IMR-90 (cell line): ENCODE results near the gene TRPM3. TPM values are rescaled to one million over a fixed set of nuclear protein-coding genes. Genes with fewer than 3 reads are reported as not detected.

Experiments used
- ATAC-seq: fragments of 200-7000 bp; cut with Tn5 transposase; 2 replicates; pipeline ENCODE4 v1.9.1; 2020; ENCODE audit warnings: low read depth, mild to moderate bottlenecking, moderate library complexity
- BruUV-seq: library from RNA; stranded (reverse); fragments of 400-500 nt; replicated peaks from 2 replicates; lab custom pipeline; 2021; lab: Mats Ljungman, UMichigan
- CTCF ChIA-PET: fragments of 300-600 bp; formaldehyde crosslinking; extraction: SDS; loops from one replicate; lab custom pipeline; 2021; ENCODE audit warnings: antibody characterized with exemption; lab: Yijun Ruan, JAX
- POLR2A ChIA-PET: fragments of 300-600 bp; sonication (Branson Sonifier 250); formaldehyde crosslinking; loops from one replicate; lab custom pipeline; 2022; ENCODE audit warnings: antibody characterized with exemption; ENCODE audit not compliant: unreplicated experiment; lab: Charles Lee
- DNase-seq: peaks from one replicate; pipeline ENCODE4 v3.0.0; 2013
- H2AFZ ChIP-seq: replicated peaks from 2 replicates; pipeline ENCODE3; 2013; ENCODE audit warnings: low read length, mild to moderate bottlenecking; ENCODE audit not compliant: poor library complexity
- H2AK5ac ChIP-seq: 2 replicates; pipeline ENCODE4 v1.6.1; 2013; ENCODE audit warnings: low read depth, low read length, inconsistent platforms
- H2AK9ac ChIP-seq: replicated peaks from 2 replicates; pipeline ENCODE3; 2013; ENCODE audit warnings: mild to moderate bottlenecking, low read depth, low read length, moderate library complexity; ENCODE audit not compliant: poor library complexity
- H2BK120ac ChIP-seq: 2 replicates; pipeline ENCODE4 v1.6.1; 2013; ENCODE audit warnings: low read depth, low read length, inconsistent platforms
- H2BK15ac ChIP-seq: 3 replicates; pipeline ENCODE4 v1.6.1; 2013; ENCODE audit warnings: low read depth, low read length, inconsistent platforms
- H2BK20ac ChIP-seq: 2 replicates; pipeline ENCODE4 v1.6.1; 2013; ENCODE audit warnings: low read depth, mild to moderate bottlenecking, inconsistent platforms, low read length, moderate library complexity
- H2BK5ac ChIP-seq: 2 replicates; pipeline ENCODE4 v1.6.1; 2013; ENCODE audit warnings: mild to moderate bottlenecking, low read depth, low read length, inconsistent platforms; ENCODE audit not compliant: poor library complexity, severe bottlenecking
- H3K14ac ChIP-seq: replicated peaks from 2 replicates; pipeline ENCODE4 v1.6.1; 2013; ENCODE audit warnings: low read depth, low read length, inconsistent platforms
- H3K18ac ChIP-seq: 2 replicates; pipeline ENCODE4 v1.6.1; 2013; ENCODE audit warnings: low read depth, low read length, control low read depth
- H3K23ac ChIP-seq: 2 replicates; pipeline ENCODE4 v1.6.1; 2013; ENCODE audit warnings: low read depth, low read length, inconsistent platforms
- H3K27ac ChIP-seq: 2 replicates; pipeline ENCODE4 v1.5.1; 2013; ENCODE audit warnings: mild to moderate bottlenecking, control low read depth, low read length; ENCODE audit not compliant: insufficient read depth
- H3K27me3 ChIP-seq: 2 replicates; pipeline ENCODE4 v1.6.1; 2013; ENCODE audit warnings: low read length; ENCODE audit not compliant: control insufficient read depth, insufficient read depth
- H3K36me3 ChIP-seq: 2 replicates; pipeline ENCODE4 v1.6.1; 2013; ENCODE audit warnings: low read length, mixed read lengths; ENCODE audit not compliant: control insufficient read depth, insufficient read depth
- H3K4ac ChIP-seq: 2 replicates; pipeline ENCODE4 v1.6.1; 2013; ENCODE audit warnings: low read depth, low read length, inconsistent platforms
- H3K4me1 ChIP-seq: 2 replicates; pipeline ENCODE4 v1.6.1; 2013; ENCODE audit warnings: low read length, mixed read lengths; ENCODE audit not compliant: control insufficient read depth, insufficient read depth
- H3K4me2 ChIP-seq: 2 replicates; pipeline ENCODE4 v1.6.1; 2013; ENCODE audit warnings: low read depth, mild to moderate bottlenecking, control low read depth, low read length, moderate library complexity
- H3K4me3 ChIP-seq: 2 replicates; pipeline ENCODE4 v1.5.1; 2013; ENCODE audit warnings: low read depth, mild to moderate bottlenecking, control low read depth, low read length, moderate library complexity; ENCODE audit not compliant: insufficient read depth
- H3K56ac ChIP-seq: 2 replicates; pipeline ENCODE4 v1.6.1; 2013; ENCODE audit warnings: low read length, inconsistent platforms; ENCODE audit not compliant: insufficient read depth; ENCODE audit errors: extremely low read depth
- H3K79me1 ChIP-seq, 2 experiments: 2 replicates each; pipeline ENCODE4 v1.6.1; 2013; ENCODE audit warnings: low read length in 2 of 2, inconsistent platforms in 1 of 2, low read depth in 1 of 2
- H3K9ac ChIP-seq: 2 replicates; pipeline ENCODE4 v1.6.1; 2013; ENCODE audit warnings: low read depth, low read length, control low read depth
- H3K9me1 ChIP-seq: 2 replicates; pipeline ENCODE4 v1.6.1; 2013; ENCODE audit warnings: low read length, inconsistent platforms; ENCODE audit not compliant: insufficient read depth
- H3K9me3 ChIP-seq: 2 replicates; pipeline ENCODE4 v1.6.1; 2013; ENCODE audit warnings: low read length; ENCODE audit not compliant: control insufficient read depth, insufficient read depth
- H4K20me1 ChIP-seq: 2 replicates; pipeline ENCODE4 v1.6.1; 2013; ENCODE audit warnings: low read length, inconsistent platforms; ENCODE audit not compliant: insufficient read depth
- H4K5ac ChIP-seq: 2 replicates; pipeline ENCODE4 v1.6.1; 2013; ENCODE audit warnings: mild to moderate bottlenecking, low read depth, low read length, control low read depth
- H4K8ac ChIP-seq, 2 experiments: 2 replicates each; pipeline ENCODE4 v1.6.1; 2013; ENCODE audit warnings: low read depth in 2 of 2, low read length in 2 of 2, control low read depth in 1 of 2, inconsistent platforms in 1 of 2
- H4K91ac ChIP-seq: 2 replicates; pipeline ENCODE4 v1.6.1; 2013; ENCODE audit warnings: low read depth, low read length, inconsistent platforms; ENCODE audit not compliant: insufficient read depth
- BHLHE40 ChIP-seq: fragments of 150-350 bp; IDR thresholded peaks from 2 replicates; pipeline ENCODE4 v1.6.1; 2016; ENCODE audit warnings: mild to moderate bottlenecking, low read depth, low read length
- CEBPB ChIP-seq: IDR thresholded peaks from 2 replicates; pipeline ENCODE4 v1.6.1; 2012; ENCODE audit warnings: low read depth, low read length, improper control_type of control experiment
- CHD1 ChIP-seq: IDR thresholded peaks from 2 replicates; pipeline ENCODE4 v1.6.1; 2012; ENCODE audit warnings: low read depth, low read length, improper control_type of control experiment
- ELK1 ChIP-seq: fragments of 150-350 bp; IDR thresholded peaks from 2 replicates; pipeline ENCODE4 v1.6.1; 2016; ENCODE audit warnings: low read depth, mild to moderate bottlenecking, low read length, moderate library complexity, borderline replicate concordance
- MAFK ChIP-seq: IDR thresholded peaks from 2 replicates; pipeline ENCODE4 v1.6.1; 2012; ENCODE audit warnings: low read depth, low read length, improper control_type of control experiment
- MAZ ChIP-seq: IDR thresholded peaks from 2 replicates; pipeline ENCODE4 v1.6.1; 2012; ENCODE audit warnings: low read depth, mild to moderate bottlenecking, low read length, improper control_type of control experiment, moderate library complexity, borderline replicate concordance
- MXI1 ChIP-seq: IDR thresholded peaks from 2 replicates; pipeline ENCODE4 v1.6.1; 2012; ENCODE audit warnings: low read depth, mild to moderate bottlenecking, low read length, moderate library complexity, borderline replicate concordance
- POLR2A ChIP-seq: IDR thresholded peaks from 2 replicates; pipeline ENCODE4 v1.6.1; 2012; ENCODE audit warnings: mild to moderate bottlenecking, low read depth, low read length
- RAD21 ChIP-seq: IDR thresholded peaks from 2 replicates; pipeline ENCODE4 v1.6.1; 2012; ENCODE audit warnings: low read length, improper control_type of control experiment
- RFX5 ChIP-seq: IDR thresholded peaks from 2 replicates; pipeline ENCODE4 v1.8.0; 2012; ENCODE audit warnings: low read depth, mild to moderate bottlenecking, low read length, moderate library complexity
- WGBS, 2 experiments: methylation state at CpG; one replicate each; pipeline versions ENCODE4 v1.1.5 to v1.1.7; 2013; ENCODE audit warnings: missing lambda C conversion rate in 2 of 2; ENCODE audit not compliant: insufficient read length in 1 of 2; ENCODE audit errors: extremely low coverage in 2 of 2; 5-methylcytosine and 5-hydroxymethylcytosine counted together
- dilution Hi-C: fragments of 300-500 bp; cut with HindIII; formaldehyde crosslinking; loops from one replicate; pipeline ENCODE4 v1.14.3; 2018; ENCODE audit warnings: low sequenced_read_pairs; ENCODE audit not compliant: unreplicated experiment
- in situ Hi-C: fragments of 300-500 bp; cut with MboI; formaldehyde crosslinking; loops from 3 replicates; pipeline ENCODE4 v1.14.3; 2019; ENCODE audit warnings: low sequenced_read_pairs, inconsistent platforms, mixed read lengths
- intact Hi-C: fragments of 100-400 bp; cut with micrococcal nuclease; formaldehyde crosslinking; loops from 2 replicates; pipeline ENCODE4 v1.10.0; 2022
- polyA plus RNA-seq, 3 experiments: library from polyadenylated mRNA; depleted of rRNA; stranded (reverse); fragments of >200 nt; gene quantifications; 2 replicates each; pipeline ENCODE4 v1.2.3, GENCODE V29; 2012; ENCODE audit warnings: low replicate concordance in 1 of 3
- total RNA-seq: library from RNA; depleted of rRNA; stranded (reverse); fragments of >200 nt; gene quantifications from 2 replicates; pipeline ENCODE4 v1.2.3, GENCODE V29; 2012
- TF ChIP-seq, protein P1 (sequence below): fragments of 150-350 bp; IDR thresholded peaks from 2 replicates; pipeline ENCODE4 v1.6.1; 2017; ENCODE audit warnings: mild to moderate bottlenecking, antibody characterized with exemption, low read length, low read depth

The TRPM3 gene
- total and polyA plus RNA-seq, 2 of the 4 experiments (the other 2 are of a cell fraction), result not detected

- ATAC-seq (no peak), DNase-seq (no peak)
- Histone ChIP-seq H2BK15ac (no peak overlapping the region), H3K4me2 (no peak overlapping the region), H3K14ac (no peak overlapping the region), H3K27me3 (no peaks in the 10 kb centered on the region), H4K20me1 (no peaks in the 10 kb centered on the region), H3K23ac (no peak overlapping the region), H3K9me3 (no peaks in the 10 kb centered on the region), H3K4me1 (no peaks in the 10 kb centered on the region), H2BK120ac (no peak overlapping the region), H3K4me3 (no peak overlapping the region), H4K5ac (no peak overlapping the region), H3K36me3 (no peaks in the 10 kb centered on the region), H3K79me1 (no peaks in the 10 kb centered on the region), H3K4ac (no peak overlapping the region), H3K18ac (no peak overlapping the region), H3K27ac (no peak overlapping the region), H2AK9ac (no peak overlapping the region), H3K9me1 (no peaks in the 10 kb centered on the region), H4K91ac (no peak overlapping the region), H3K9ac (no peak overlapping the region), H2AK5ac (no peak overlapping the region), H2BK5ac (no peak overlapping the region), H4K8ac (no peak overlapping the region), H2BK20ac (no peak overlapping the region), H2AFZ (no peak overlapping the region), H3K56ac (no peak overlapping the region)
- dilution Hi-C loops (no loop called here), in situ Hi-C loops (no loop called here), intact Hi-C loops (no loop called here)
- TF ChIP-seq MAZ (no peak), RFX5 (no peak), ELK1 (no peak), MXI1 (no peak), CHD1 (no peak), POLR2A (no peak), BHLHE40 (no peak), CEBPB (no peak), RAD21 (no peak), MAFK (no peak)
- TF ChIP-seq, protein P1, sequence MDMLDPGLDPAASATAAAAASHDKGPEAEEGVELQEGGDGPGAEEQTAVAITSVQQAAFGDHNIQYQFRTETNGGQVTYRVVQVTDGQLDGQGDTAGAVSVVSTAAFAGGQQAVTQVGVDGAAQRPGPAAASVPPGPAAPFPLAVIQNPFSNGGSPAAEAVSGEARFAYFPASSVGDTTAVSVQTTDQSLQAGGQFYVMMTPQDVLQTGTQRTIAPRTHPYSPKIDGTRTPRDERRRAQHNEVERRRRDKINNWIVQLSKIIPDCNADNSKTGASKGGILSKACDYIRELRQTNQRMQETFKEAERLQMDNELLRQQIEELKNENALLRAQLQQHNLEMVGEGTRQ, result no peak
- no TSS peak for BruUV-seq
- WGBS, 2 experiments, result no CpG with 5 or more reads among the region's 2 CpGs
- ChIA-PET POLR2A (no interaction called here), CTCF (no interaction called here)
Observed at GRCh38 chr9:71058660-71059059, 62.8 kb downstream of the TRPM3 start.
